Measurements from ENCODE around the gene BUB1B. TPM values are rescaled to one million over a fixed set of nuclear protein-coding genes. Genes with fewer than 3 reads are reported as not detected.

The BUB1B gene
- total RNA-seq, 1 experiment from 2014 or later, result 67.8 TPM

DNA sequence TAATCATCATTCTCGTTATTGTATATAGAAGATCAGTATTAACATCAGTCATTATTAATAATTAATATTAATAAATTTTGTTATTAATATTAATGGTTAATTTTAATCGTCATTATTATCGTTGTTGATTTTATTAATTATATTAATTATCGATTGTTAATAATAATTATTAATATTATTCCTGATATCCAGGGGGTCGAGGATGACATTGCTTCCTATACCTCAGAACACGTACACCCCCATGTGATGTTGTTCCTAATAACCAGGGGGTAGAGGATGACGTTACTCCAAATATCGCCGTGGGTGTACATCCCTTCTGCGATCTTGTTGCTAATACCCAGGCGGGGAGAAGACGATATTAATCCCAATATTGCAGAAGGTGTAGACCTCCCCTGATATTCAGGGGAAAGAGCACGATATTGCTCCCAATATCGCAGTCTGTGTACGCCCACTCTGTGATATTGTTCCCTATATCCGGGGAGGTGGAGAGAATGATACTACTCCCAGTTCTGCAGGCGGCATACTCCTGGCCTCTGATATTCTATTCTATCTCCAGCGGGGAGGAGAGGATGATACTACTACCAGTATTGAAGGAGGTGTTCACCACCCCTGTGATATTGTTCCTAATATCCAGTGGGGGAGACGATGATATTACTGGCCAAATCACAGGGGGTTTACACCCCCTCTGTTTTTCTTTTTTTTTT, 29.9 kb upstream of the BUB1B start:
- Histone ChIP-seq H3K27ac (ENCODE audit: low read length) (no peak overlapping the region), H3K4me3 (ENCODE audit: low read depth in 2 of 2, low read length in 2 of 2) (no peak overlapping the region), H3K36me3 (ENCODE audit: control insufficient read depth, insufficient read depth, low read length) (no peaks in the 10 kb centered on the region), H3K4me1 (ENCODE audit: control insufficient read depth, insufficient read depth, low read length) (peaks cover 5% of the 10 kb centered on the region; the same call in 1 of the 2 replicates), H3K9me3 (ENCODE audit: control insufficient read depth, insufficient read depth, low read depth, low read length) (no peaks in the 10 kb centered on the region), H3K27me3 (ENCODE audit: control insufficient read depth, insufficient read depth, low read length) (peaks cover 22% of the 10 kb centered on the region)
- ChIA-PET POLR2A (no interaction called here), CTCF (no interaction called here)
- TF ChIP-seq POLR2AphosphoS5 (IDR thresholded peaks at IDR 0.05; ENCODE audit: low read depth, low read length), result no peak
- TF ChIP-seq REST (IDR thresholded peaks at IDR 0.05; ENCODE audit: insufficient read depth in 1 of 2, low read depth in 2 of 2, low read length in 1 of 2), result no peak
- no peak for TF ChIP-seq TCF7L2 (IDR thresholded peaks at IDR 0.05; ENCODE audit: low read depth, low read length)
- TF ChIP-seq, protein P1, sequence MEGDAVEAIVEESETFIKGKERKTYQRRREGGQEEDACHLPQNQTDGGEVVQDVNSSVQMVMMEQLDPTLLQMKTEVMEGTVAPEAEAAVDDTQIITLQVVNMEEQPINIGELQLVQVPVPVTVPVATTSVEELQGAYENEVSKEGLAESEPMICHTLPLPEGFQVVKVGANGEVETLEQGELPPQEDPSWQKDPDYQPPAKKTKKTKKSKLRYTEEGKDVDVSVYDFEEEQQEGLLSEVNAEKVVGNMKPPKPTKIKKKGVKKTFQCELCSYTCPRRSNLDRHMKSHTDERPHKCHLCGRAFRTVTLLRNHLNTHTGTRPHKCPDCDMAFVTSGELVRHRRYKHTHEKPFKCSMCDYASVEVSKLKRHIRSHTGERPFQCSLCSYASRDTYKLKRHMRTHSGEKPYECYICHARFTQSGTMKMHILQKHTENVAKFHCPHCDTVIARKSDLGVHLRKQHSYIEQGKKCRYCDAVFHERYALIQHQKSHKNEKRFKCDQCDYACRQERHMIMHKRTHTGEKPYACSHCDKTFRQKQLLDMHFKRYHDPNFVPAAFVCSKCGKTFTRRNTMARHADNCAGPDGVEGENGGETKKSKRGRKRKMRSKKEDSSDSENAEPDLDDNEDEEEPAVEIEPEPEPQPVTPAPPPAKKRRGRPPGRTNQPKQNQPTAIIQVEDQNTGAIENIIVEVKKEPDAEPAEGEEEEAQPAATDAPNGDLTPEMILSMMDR (IDR thresholded peaks at IDR 0.05), result no peak
- TF ChIP-seq SIN3A (IDR thresholded peaks at IDR 0.05; ENCODE audit: borderline replicate concordance, insufficient read depth, low read depth, low read length), result no peak
- DNase-seq (ENCODE audit: low read depth, low spot score) (no peak), ATAC-seq (no peak)
- no TSS peak for BruUV-seq (replicated peaks)
- in situ Hi-C loops (cut with HindIII; ENCODE audit: low pct_unique_long_range_greater_than_20kb, low sequenced_read_pairs) (no loop called here), intact Hi-C loops (cut with micrococcal nuclease; ENCODE audit: unreplicated experiment) (no loop called here)

DNA sequence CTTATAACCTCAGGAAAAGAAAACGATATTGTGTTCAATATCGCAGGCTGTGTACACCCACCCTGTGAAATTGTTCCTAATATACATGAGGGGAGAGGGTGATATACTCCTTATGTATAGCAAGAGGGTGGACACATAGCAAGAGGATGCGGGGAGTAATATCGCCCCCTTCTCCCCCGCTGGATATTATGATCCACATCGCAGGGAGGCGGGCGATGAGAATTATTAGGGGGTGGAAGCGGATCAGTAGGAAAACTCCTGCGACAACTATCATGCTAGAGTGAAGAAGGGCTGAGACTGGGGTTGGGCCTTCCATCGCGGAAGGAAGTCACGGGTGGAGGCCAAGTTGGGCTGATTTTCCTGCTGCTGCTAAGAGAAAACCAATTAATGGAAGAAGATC, 27.3 kb upstream of the BUB1B start:
- in situ Hi-C loops (cut with HindIII; ENCODE audit: low pct_unique_long_range_greater_than_20kb, low sequenced_read_pairs), result no loop called here
- DNase-seq (ENCODE audit: low read depth, low spot score), result no peak
- ATAC-seq, result no peak
- H3K9me3 ChIP-seq (ENCODE audit: control insufficient read depth, insufficient read depth, low read depth, low read length), result no peaks in the 10 kb centered on the region
- BruUV-seq (replicated peaks), result no TSS peak
- H3K4me3 ChIP-seq (ENCODE audit: low read depth in 2 of 2, low read length in 2 of 2), result no peak overlapping the region
- H3K27me3 ChIP-seq (ENCODE audit: control insufficient read depth, insufficient read depth, low read length), result peaks cover 16% of the 10 kb centered on the region
- intact Hi-C loops (cut with micrococcal nuclease; ENCODE audit: unreplicated experiment), result no loop called here
- H3K27ac ChIP-seq (ENCODE audit: low read length), result no peak overlapping the region
- H3K4me1 ChIP-seq (ENCODE audit: control insufficient read depth, insufficient read depth, low read length), result peaks cover 4% of the 10 kb centered on the region; the same call in 1 of the 2 replicates
- ChIA-PET CTCF (no interaction called here), POLR2A (no interaction called here)
- H3K36me3 ChIP-seq (ENCODE audit: control insufficient read depth, insufficient read depth, low read length), result no peaks in the 10 kb centered on the region
- TF ChIP-seq SIN3A (IDR thresholded peaks at IDR 0.05; ENCODE audit: borderline replicate concordance, insufficient read depth, low read depth, low read length), result no peak
- TF ChIP-seq POLR2AphosphoS5 (IDR thresholded peaks at IDR 0.05; ENCODE audit: low read depth, low read length), result no peak
- no peak for TF ChIP-seq TCF7L2 (IDR thresholded peaks at IDR 0.05; ENCODE audit: low read depth, low read length)
- no peak for TF ChIP-seq REST (IDR thresholded peaks at IDR 0.05; ENCODE audit: insufficient read depth in 1 of 2, low read depth in 2 of 2, low read length in 1 of 2)
- TF ChIP-seq, protein P1 (IDR thresholded peaks at IDR 0.05), result no peak

Data from Panc1 (cell line).